Lung (tissue), 12 donors: ENCODE results near the gene MAPKBP1. TPM values are rescaled to one million over a fixed set of nuclear protein-coding genes. Genes with fewer than 3 reads are reported as not detected.

Experiments used
- ATAC-seq: fragments of 200-7000 bp; cut with Tn5 transposase; one replicate; pipeline ENCODE4 v1.9.1; 2020; ENCODE audit warnings: moderate number of reproducible peaks; ENCODE audit not compliant: insufficient read depth, low FRiP score
- DNase-seq, 3 donors: peaks; one replicate each; pipeline ENCODE4 v3.0.0-alpha.2; 2013 to 2017
- H3K27ac ChIP-seq, 2 donors: one replicate each; pipeline ENCODE4 v1.5.1; 2013; ENCODE audit warnings: mild to moderate bottlenecking in 2 of 2, moderate library complexity in 2 of 2, control low read depth in 1 of 2, inconsistent platforms in 1 of 2, low read depth in 1 of 2, low read length in 1 of 2
- H3K27me3 ChIP-seq, 3 donors: one replicate each; pipeline ENCODE4 v1.5.1; 2013; ENCODE audit warnings: low read length in 2 of 3; ENCODE audit not compliant: control insufficient read depth in 3 of 3, insufficient read depth in 3 of 3
- H3K36me3 ChIP-seq, 4 donors: one replicate each; pipeline ENCODE4 v1.5.1; 2013; ENCODE audit warnings: low read length in 4 of 4, mild to moderate bottlenecking in 1 of 4, moderate library complexity in 1 of 4; ENCODE audit not compliant: control insufficient read depth in 4 of 4, insufficient read depth in 4 of 4
- H3K4me1 ChIP-seq, 5 donors: one replicate each; pipeline ENCODE4 v1.5.1; 2013; ENCODE audit warnings: low read length in 5 of 5, mild to moderate bottlenecking in 2 of 5, moderate library complexity in 1 of 5; ENCODE audit not compliant: control insufficient read depth in 5 of 5, insufficient read depth in 5 of 5
- H3K4me3 ChIP-seq: one replicate; pipeline ENCODE4 v1.5.1; 2013; ENCODE audit warnings: mild to moderate bottlenecking, control low read depth, moderate library complexity
- H3K9ac ChIP-seq, 2 donors: one replicate each; pipeline ENCODE4 v1.5.1; 2013; ENCODE audit warnings: low read length in 2 of 2, control low read depth in 1 of 2; ENCODE audit not compliant: insufficient read depth in 1 of 2
- H3K9me3 ChIP-seq, 4 donors: one replicate each; pipeline ENCODE4 v1.5.1; 2013; ENCODE audit warnings: low read length in 3 of 4, mild to moderate bottlenecking in 1 of 4, moderate library complexity in 1 of 4; ENCODE audit not compliant: control insufficient read depth in 4 of 4, insufficient read depth in 3 of 4
- CTCF ChIP-seq: IDR thresholded peaks from 2 replicates; pipeline ENCODE4 v1.5.1; 2012; ENCODE audit warnings: mild to moderate bottlenecking; ENCODE audit errors: control extremely low read depth, extremely low read depth
- WGBS, 2 donors: extraction: QIAGEN DNeasy Blood & Tissue Kit; methylation state at CpG; one replicate each; pipeline ENCODE4 v1.1.7; 2013; 5-methylcytosine and 5-hydroxymethylcytosine counted together
- polyA plus RNA-seq, 2 donors: library from polyadenylated mRNA; stranded (reverse); fragments of 200-250 nt; gene quantifications; one replicate each; pipeline ENCODE4 v1.2.1, GENCODE V29; 2013
- total RNA-seq, 2 donors: library from RNA; depleted of rRNA in 1 of 2; stranded (reverse); fragments of >200 nt in 1 of 2; gene quantifications; one replicate each; pipeline ENCODE4 v1.2.1, GENCODE V29; 2014 to 2021
- donor health status: control.
- donor health status: control.
- donor health status: Bipolar disorder and iron deficiency.
- donor health status: healthy.
- donor health status: DM: yes; HTN: yes; CAD: no.

The MAPKBP1 gene
- total and polyA plus RNA-seq, 4 donors = 7.2 to 25.7 (median 16.4) TPM

GRCh38 chr15:41801185-41801584 is 26.9 kb downstream of the MAPKBP1 start:
- H3K27me3 ChIP-seq = no peaks in the 10 kb centered on the region
- H3K4me1 ChIP-seq = peaks cover 2 to 12% (median 12%) of the 10 kb centered on the region in 5 donors
- DNase-seq (no peak), ATAC-seq (no peak)
- no peak for TF ChIP-seq CTCF
- no peak overlapping the region for H3K9ac ChIP-seq
- no peaks in the 10 kb centered on the region for H3K9me3 ChIP-seq
- WGBS, 2 donors = 93 to 96% methylated on average over 3 of the region's 3 CpGs
- H3K36me3 ChIP-seq = peaks cover 0 to 12% (median 3%) of the 10 kb centered on the region in 4 donors
- no peak overlapping the region for H3K27ac ChIP-seq
- no peak overlapping the region for H3K4me3 ChIP-seq

GRCh38 chr15:41801850-41802455 is 27.7 kb downstream of the MAPKBP1 start:
- Histone ChIP-seq H3K27ac (no peak overlapping the region), H3K27me3 (no peaks in the 10 kb centered on the region), H3K36me3 (peaks cover 0 to 12% (median 3%) of the 10 kb centered on the region in 4 donors), H3K4me1 (peaks cover 0 to 9% (median 6%) of the 10 kb centered on the region in 5 donors), H3K9me3 (no peaks in the 10 kb centered on the region), H3K4me3 (no peak overlapping the region), H3K9ac (no peak overlapping the region)
- DNase-seq (no peak), ATAC-seq (no peak)
- WGBS, 2 donors = 94 to 99% methylated on average over 3 of the region's 3 CpGs
- TF ChIP-seq CTCF = no peak

- Histone ChIP-seq H3K27ac (no peak overlapping the region), H3K27me3 (no peaks in the 10 kb centered on the region), H3K4me3 (no peak overlapping the region), H3K9ac (no peak overlapping the region), H3K4me1 (peaks cover 0 to 6% (median 0%) of the 10 kb centered on the region in 5 donors), H3K9me3 (no peaks in the 10 kb centered on the region), H3K36me3 (peaks cover 0 to 12% (median 4%) of the 10 kb centered on the region in 4 donors)
- DNase-seq = no peak
- 96% methylated on average over 2 of the region's 2 CpGs for WGBS, 2 donors
- ATAC-seq = no peak
- no peak for TF ChIP-seq CTCF
Measured at GRCh38 chr15:41804361-41804760, 30.1 kb downstream of the MAPKBP1 start.
